Measurements from ENCODE around the gene FKBP15.

Gene FKBP15

DNA sequence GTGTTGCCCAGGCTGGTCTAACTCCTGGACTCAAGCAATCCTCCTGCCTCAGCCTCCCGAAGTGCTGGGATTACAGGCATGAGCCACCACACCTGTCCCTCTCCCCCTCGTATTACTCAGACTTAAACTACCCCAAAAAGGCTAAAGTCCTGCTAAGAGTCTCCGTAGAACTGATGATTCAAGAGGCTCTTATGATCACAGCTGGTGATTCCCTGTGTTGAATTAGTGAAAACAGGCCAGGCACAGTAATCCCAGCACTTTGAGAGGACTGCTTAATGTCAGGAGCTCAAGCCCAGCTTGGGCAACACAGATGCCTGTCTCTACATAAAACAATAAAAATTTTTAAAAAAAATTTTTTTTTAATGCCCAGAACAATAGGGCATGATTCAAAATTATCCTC, 45.1 kb upstream of the FKBP15 start:
- no peak for DNase-seq
- H3K4me3 ChIP-seq = no peak overlapping the region
- intact Hi-C loops (cut with DNase I; ENCODE audit: low total_unique reads) = no loop called here
- H3K4me1 ChIP-seq = no peaks in the 10 kb centered on the region
- H3K27ac ChIP-seq = no peak overlapping the region
- H3K27me3 ChIP-seq = no peaks in the 10 kb centered on the region
- peaks cover 42 to 63% (median 48%) of the 10 kb centered on the region in 3 donors for H3K36me3 ChIP-seq
- H3K9me3 ChIP-seq = no peaks in the 10 kb centered on the region
- TF ChIP-seq, protein P1, sequence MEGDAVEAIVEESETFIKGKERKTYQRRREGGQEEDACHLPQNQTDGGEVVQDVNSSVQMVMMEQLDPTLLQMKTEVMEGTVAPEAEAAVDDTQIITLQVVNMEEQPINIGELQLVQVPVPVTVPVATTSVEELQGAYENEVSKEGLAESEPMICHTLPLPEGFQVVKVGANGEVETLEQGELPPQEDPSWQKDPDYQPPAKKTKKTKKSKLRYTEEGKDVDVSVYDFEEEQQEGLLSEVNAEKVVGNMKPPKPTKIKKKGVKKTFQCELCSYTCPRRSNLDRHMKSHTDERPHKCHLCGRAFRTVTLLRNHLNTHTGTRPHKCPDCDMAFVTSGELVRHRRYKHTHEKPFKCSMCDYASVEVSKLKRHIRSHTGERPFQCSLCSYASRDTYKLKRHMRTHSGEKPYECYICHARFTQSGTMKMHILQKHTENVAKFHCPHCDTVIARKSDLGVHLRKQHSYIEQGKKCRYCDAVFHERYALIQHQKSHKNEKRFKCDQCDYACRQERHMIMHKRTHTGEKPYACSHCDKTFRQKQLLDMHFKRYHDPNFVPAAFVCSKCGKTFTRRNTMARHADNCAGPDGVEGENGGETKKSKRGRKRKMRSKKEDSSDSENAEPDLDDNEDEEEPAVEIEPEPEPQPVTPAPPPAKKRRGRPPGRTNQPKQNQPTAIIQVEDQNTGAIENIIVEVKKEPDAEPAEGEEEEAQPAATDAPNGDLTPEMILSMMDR (IDR thresholded peaks at IDR 0.05) = no peak

DNA sequence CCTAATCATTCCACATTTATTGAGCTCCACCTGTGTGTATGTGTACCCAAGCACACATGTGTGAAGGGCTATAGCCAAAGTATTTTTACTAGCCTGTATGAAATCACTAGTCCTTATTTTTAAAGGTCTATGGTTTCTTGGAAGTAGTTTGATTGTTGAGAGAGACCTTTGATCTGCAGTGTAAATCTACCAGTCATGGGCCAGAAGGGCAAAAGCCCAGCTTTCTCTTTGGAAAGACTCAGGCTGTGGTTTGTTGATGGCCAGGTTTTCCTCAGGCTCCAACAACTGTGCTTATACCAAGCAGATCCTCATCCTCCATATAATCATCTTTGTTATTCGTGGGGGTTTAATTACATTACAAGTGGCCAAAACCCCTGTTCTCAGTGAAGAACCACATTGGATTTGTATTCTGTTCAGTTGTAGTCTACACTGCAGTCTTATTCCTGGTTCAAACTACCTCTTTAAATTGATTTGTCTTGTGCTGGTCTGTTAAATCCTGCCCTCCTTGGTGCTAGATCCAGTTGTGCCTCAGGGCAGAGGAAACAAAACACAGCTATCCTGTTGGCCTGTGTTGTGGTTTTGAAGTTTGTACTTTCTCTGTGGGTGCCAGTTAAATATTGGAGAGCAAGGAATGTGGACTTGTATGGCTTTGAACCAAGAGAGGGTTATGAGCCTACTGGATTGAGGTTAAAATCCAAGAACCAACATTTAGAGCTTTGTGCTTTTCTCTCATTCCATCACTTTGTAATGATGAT, 41.0 kb upstream of the FKBP15 start:
- H3K9me3 ChIP-seq = no peaks in the 10 kb centered on the region
- H3K27ac ChIP-seq = no peak overlapping the region
- no peak for DNase-seq
- intact Hi-C loops (cut with DNase I; ENCODE audit: low total_unique reads) = no loop called here
- peaks cover 28 to 53% (median 36%) of the 10 kb centered on the region in 3 donors for H3K36me3 ChIP-seq
- H3K4me1 ChIP-seq = no peaks in the 10 kb centered on the region
- H3K27me3 ChIP-seq = no peaks in the 10 kb centered on the region
- TF ChIP-seq, protein P1 (IDR thresholded peaks at IDR 0.05) = no peak
- H3K4me3 ChIP-seq = no peak overlapping the region

DNA sequence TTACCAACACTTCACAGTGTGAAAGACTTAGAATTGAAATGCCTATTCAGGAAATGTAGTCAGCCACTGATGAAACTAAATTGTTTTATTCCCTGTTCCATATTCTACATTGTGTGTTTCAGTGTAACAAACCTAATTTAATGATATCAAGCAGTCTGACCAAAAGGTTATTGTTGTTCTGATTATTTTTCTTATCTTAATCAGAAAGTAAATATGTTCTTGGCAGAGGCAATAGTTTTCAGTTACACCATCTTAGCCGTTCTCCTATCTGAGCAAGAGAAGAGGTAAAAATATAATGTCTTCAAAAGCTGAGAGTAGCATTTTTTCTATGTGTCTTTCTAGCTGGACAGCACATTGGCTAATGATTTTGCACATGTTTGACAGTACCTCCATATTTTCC, 37.2 kb upstream of the FKBP15 start:
- no peak for DNase-seq
- Histone ChIP-seq H3K27me3 (no peaks in the 10 kb centered on the region), H3K4me1 (no peaks in the 10 kb centered on the region), H3K36me3 (peaks cover 21 to 42% (median 40%) of the 10 kb centered on the region in 3 donors), H3K4me3 (no peak overlapping the region), H3K27ac (no peak overlapping the region), H3K9me3 (no peaks in the 10 kb centered on the region)
- intact Hi-C loops (cut with DNase I; ENCODE audit: low total_unique reads) = no loop called here
- TF ChIP-seq, protein P1 (IDR thresholded peaks at IDR 0.05) = no peak

DNA sequence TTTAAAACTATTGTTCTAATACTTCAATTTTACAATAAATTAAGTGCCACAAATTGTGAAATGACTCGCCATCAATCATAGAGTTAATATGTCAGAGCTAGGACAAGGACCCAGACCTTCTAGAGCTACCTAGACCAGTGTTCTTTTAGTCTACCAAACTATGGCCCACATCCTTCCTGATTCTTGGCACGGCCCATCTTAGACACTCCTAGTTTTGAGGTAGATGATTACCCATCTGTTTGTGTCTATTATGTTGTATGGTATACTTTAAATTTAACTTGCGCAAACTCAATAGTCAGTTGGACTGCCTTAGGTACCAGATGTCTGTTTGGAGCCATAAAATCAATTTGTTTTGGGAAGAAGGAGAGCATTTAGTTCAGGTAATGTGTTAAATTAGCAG, 36.8 kb upstream of the FKBP15 start:
- TF ChIP-seq, protein P1 (IDR thresholded peaks at IDR 0.05) = no peak
- Histone ChIP-seq H3K27me3 (no peaks in the 10 kb centered on the region), H3K4me3 (no peak overlapping the region), H3K27ac (no peak overlapping the region), H3K9me3 (no peaks in the 10 kb centered on the region), H3K36me3 (peaks cover 21 to 42% (median 40%) of the 10 kb centered on the region in 3 donors), H3K4me1 (no peaks in the 10 kb centered on the region)
- intact Hi-C loops (cut with DNase I; ENCODE audit: low total_unique reads) = no loop called here
- DNase-seq = no peak

DNA sequence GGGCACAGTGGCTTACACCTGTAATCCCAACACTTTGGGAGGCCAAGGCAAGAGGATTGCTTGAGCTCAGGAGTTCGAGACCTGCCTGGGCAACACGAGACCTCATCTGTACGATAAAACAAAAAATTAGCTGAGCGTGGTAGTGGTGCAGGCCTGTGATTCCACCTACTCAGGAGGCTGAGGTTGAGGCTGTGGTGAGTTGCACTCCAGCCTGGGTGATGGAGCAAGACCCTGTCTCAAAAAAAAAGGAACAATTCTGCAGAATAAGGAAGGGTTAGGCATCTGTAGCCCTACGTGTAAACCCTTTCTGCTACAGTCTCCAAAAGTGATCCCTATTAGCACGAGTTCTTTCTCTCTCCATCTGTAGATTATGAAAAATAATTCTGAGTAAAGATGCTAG, 34.4 kb upstream of the FKBP15 start:
- intact Hi-C loops (cut with DNase I; ENCODE audit: low total_unique reads) = no loop called here
- Histone ChIP-seq H3K27ac (no peak overlapping the region), H3K36me3 (peaks cover 7 to 34% (median 28%) of the 10 kb centered on the region in 3 donors)

More for the DNA sequence above, 34.4 kb upstream of the FKBP15 start:
- TF ChIP-seq, protein P1 (IDR thresholded peaks at IDR 0.05) = no peak
- no peak for DNase-seq
- Histone ChIP-seq H3K27me3 (no peaks in the 10 kb centered on the region), H3K4me3 (no peak overlapping the region), H3K4me1 (no peaks in the 10 kb centered on the region), H3K9me3 (no peaks in the 10 kb centered on the region)
